Measurements from ENCODE around the gene BRIP1. TPM values are rescaled to one million over a fixed set of nuclear protein-coding genes. Genes with fewer than 3 reads are reported as not detected.

Gene BRIP1
- polyA plus RNA-seq, 1 donor: 6.4 TPM

DNA sequence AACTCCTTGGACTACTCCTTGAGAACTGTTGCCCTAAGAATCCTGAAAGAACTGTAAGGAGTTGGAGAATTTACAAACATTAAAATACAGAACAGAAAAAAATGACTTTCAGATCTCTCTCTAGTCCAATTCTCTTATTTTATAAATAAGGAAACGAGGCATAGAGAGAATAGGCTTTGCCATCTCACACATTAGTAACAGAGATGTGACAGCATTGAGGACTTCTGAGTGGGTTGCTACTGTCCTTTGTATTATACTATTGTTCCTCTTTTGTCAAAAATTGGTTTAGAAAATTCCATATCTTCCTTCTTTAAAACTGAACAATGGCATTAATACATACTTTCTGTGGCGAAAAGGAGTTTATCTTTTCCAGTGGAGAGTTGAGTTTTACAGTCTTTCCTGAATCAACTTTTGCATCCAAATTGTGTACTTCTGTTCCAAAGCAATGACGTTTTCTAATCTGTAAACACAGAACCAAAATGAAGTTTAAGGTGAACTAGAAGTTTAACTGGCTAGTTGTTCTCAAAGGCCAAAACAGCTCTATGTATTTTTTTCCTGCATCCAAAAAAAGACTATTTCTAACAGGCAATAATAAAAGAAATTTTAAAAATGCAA, 16.5 kb downstream of the BRIP1 start:
- 100% methylated on average over 1 of the region's 3 CpGs for WGBS (ENCODE audit: insufficient coverage, low lambda C conversion rate)
- no peak for DNase-seq
- H3K4me3 ChIP-seq (ENCODE audit: low read length): no peak overlapping the region
- no peaks in the 10 kb centered on the region for H3K4me1 ChIP-seq (ENCODE audit: control insufficient read depth, insufficient read depth, low read length)
- no peaks in the 10 kb centered on the region for H3K27me3 ChIP-seq (ENCODE audit: control insufficient read depth, insufficient read depth, low read length)
- no peaks in the 10 kb centered on the region for H3K36me3 ChIP-seq (ENCODE audit: control insufficient read depth, insufficient read depth, low read length)
- no peaks in the 10 kb centered on the region for H3K9me3 ChIP-seq (ENCODE audit: control insufficient read depth, low read depth, low read length)
- no peak overlapping the region for H3K27ac ChIP-seq (ENCODE audit: low read length)

GRCh38 chr17:61846088-61846487, 17.2 kb downstream of the BRIP1 start:
- H3K36me3 ChIP-seq (ENCODE audit: control insufficient read depth, insufficient read depth, low read length): no peaks in the 10 kb centered on the region
- DNase-seq: no peak
- no peaks in the 10 kb centered on the region for H3K27me3 ChIP-seq (ENCODE audit: control insufficient read depth, insufficient read depth, low read length)
- H3K4me3 ChIP-seq (ENCODE audit: low read length): no peak overlapping the region
- H3K4me1 ChIP-seq (ENCODE audit: control insufficient read depth, insufficient read depth, low read length): no peaks in the 10 kb centered on the region
- H3K9me3 ChIP-seq (ENCODE audit: control insufficient read depth, low read depth, low read length): no peaks in the 10 kb centered on the region
- WGBS (ENCODE audit: insufficient coverage, low lambda C conversion rate): 100% methylated on average over 5 of the region's 8 CpGs
- no peak overlapping the region for H3K27ac ChIP-seq (ENCODE audit: low read length)

DNA sequence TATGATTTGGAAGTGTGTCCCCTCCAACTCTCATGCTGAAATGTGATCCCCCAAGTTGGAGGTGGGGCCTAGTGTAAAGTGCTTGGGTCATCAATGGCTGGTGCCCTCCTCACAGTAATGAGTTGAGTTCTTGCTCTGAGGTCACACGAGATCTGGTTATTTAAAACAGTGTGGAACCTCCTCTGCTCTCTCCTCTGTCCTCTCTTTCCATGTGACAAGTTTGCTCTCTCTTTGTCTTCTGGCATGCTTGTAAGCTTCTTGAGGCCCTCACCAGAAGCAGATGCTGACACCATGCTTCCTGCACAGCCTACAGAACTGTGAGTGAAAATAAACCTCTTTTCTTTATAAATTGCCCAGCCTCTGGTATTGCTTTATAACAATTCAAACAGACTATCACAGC, 19.9 kb downstream of the BRIP1 start:
- H3K27me3 ChIP-seq (ENCODE audit: control insufficient read depth, insufficient read depth, low read length): no peaks in the 10 kb centered on the region

GRCh38 chr17:61842899-61843298, 20.4 kb downstream of the BRIP1 start:
- Histone ChIP-seq H3K4me1 (ENCODE audit: control insufficient read depth, insufficient read depth, low read length) (no peaks in the 10 kb centered on the region), H3K27me3 (ENCODE audit: control insufficient read depth, insufficient read depth, low read length) (no peaks in the 10 kb centered on the region), H3K27ac (ENCODE audit: low read length) (no peak overlapping the region), H3K4me3 (ENCODE audit: low read length) (no peak overlapping the region), H3K9me3 (ENCODE audit: control insufficient read depth, low read depth, low read length) (no peaks in the 10 kb centered on the region), H3K36me3 (ENCODE audit: control insufficient read depth, insufficient read depth, low read length) (no peaks in the 10 kb centered on the region)
- WGBS (ENCODE audit: insufficient coverage, low lambda C conversion rate): 100% methylated on average over 1 of the region's 1 CpG
- no peak for DNase-seq

More for the DNA sequence above, 19.9 kb downstream of the BRIP1 start:
- Histone ChIP-seq H3K4me1 (ENCODE audit: control insufficient read depth, insufficient read depth, low read length) (no peaks in the 10 kb centered on the region), H3K36me3 (ENCODE audit: control insufficient read depth, insufficient read depth, low read length) (no peaks in the 10 kb centered on the region), H3K4me3 (ENCODE audit: low read length) (no peak overlapping the region), H3K9me3 (ENCODE audit: control insufficient read depth, low read depth, low read length) (no peaks in the 10 kb centered on the region), H3K27ac (ENCODE audit: low read length) (no peak overlapping the region)
- DNase-seq: no peak
- no CpG with 5 or more reads among the region's 1 CpG for WGBS (ENCODE audit: insufficient coverage, low lambda C conversion rate)

- Histone ChIP-seq H3K9me3 (ENCODE audit: control insufficient read depth, low read depth, low read length) (no peaks in the 10 kb centered on the region), H3K27ac (ENCODE audit: low read length) (no peak overlapping the region), H3K27me3 (ENCODE audit: control insufficient read depth, insufficient read depth, low read length) (no peaks in the 10 kb centered on the region), H3K4me1 (ENCODE audit: control insufficient read depth, insufficient read depth, low read length) (no peaks in the 10 kb centered on the region), H3K4me3 (ENCODE audit: low read length) (no peak overlapping the region), H3K36me3 (ENCODE audit: control insufficient read depth, insufficient read depth, low read length) (no peaks in the 10 kb centered on the region)
- DNase-seq: no peak
- WGBS (ENCODE audit: insufficient coverage, low lambda C conversion rate): 80% methylated on average over 1 of the region's 1 CpG
Measured at GRCh38 chr17:61839300-61839786, 24.0 kb downstream of the BRIP1 start.

- peak; percentile 23 to 34 for DNase-seq
- H3K9me3 ChIP-seq (ENCODE audit: control insufficient read depth, low read depth, low read length): no peaks in the 10 kb centered on the region
- H3K4me1 ChIP-seq (ENCODE audit: control insufficient read depth, insufficient read depth, low read length): no peaks in the 10 kb centered on the region
- H3K27me3 ChIP-seq (ENCODE audit: control insufficient read depth, insufficient read depth, low read length): no peaks in the 10 kb centered on the region
- H3K4me3 ChIP-seq (ENCODE audit: low read length): no peak overlapping the region
- H3K27ac ChIP-seq (ENCODE audit: low read length): no peak overlapping the region
- H3K36me3 ChIP-seq (ENCODE audit: control insufficient read depth, insufficient read depth, low read length): no peaks in the 10 kb centered on the region
- WGBS (ENCODE audit: insufficient coverage, low lambda C conversion rate): 29% methylated on average over 4 of the region's 4 CpGs
Measured at GRCh38 chr17:61837175-61838051, 25.9 kb downstream of the BRIP1 start.

- WGBS (ENCODE audit: insufficient coverage, low lambda C conversion rate): 100% methylated on average over 1 of the region's 3 CpGs
- Histone ChIP-seq H3K27ac (ENCODE audit: low read length) (no peak overlapping the region), H3K4me3 (ENCODE audit: low read length) (no peak overlapping the region), H3K27me3 (ENCODE audit: control insufficient read depth, insufficient read depth, low read length) (no peaks in the 10 kb centered on the region), H3K36me3 (ENCODE audit: control insufficient read depth, insufficient read depth, low read length) (no peaks in the 10 kb centered on the region), H3K4me1 (ENCODE audit: control insufficient read depth, insufficient read depth, low read length) (no peaks in the 10 kb centered on the region), H3K9me3 (ENCODE audit: control insufficient read depth, low read depth, low read length) (no peaks in the 10 kb centered on the region)
- no peak for DNase-seq
Measured at GRCh38 chr17:61836266-61837174, 26.8 kb downstream of the BRIP1 start.

DNA sequence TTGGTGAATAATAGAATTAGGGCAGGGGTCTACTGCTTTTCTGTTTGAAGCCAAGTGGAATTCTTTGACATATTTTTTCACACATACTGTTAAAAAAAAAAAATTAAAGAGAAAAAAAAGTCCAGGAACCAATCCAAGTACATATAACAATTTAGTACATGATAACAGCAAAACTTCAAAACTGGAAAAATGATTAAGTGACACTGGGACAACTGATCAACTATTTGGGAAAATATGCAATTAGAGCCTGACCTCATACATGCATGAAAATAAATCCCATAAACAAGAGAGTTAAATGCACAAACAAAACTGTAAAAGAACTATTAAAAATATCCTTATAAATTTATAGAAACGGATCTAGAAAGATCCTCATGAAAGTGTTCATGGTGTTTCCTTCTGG, 27.7 kb downstream of the BRIP1 start:
- H3K27me3 ChIP-seq (ENCODE audit: control insufficient read depth, insufficient read depth, low read length): no peaks in the 10 kb centered on the region
- no peak for DNase-seq
- H3K9me3 ChIP-seq (ENCODE audit: control insufficient read depth, low read depth, low read length): no peaks in the 10 kb centered on the region
- no peaks in the 10 kb centered on the region for H3K4me1 ChIP-seq (ENCODE audit: control insufficient read depth, insufficient read depth, low read length)
- H3K4me3 ChIP-seq (ENCODE audit: low read length): no peak overlapping the region
- WGBS (ENCODE audit: insufficient coverage, low lambda C conversion rate): 93% methylated on average over 1 of the region's 1 CpG
- H3K27ac ChIP-seq (ENCODE audit: low read length): no peak overlapping the region
- no peaks in the 10 kb centered on the region for H3K36me3 ChIP-seq (ENCODE audit: control insufficient read depth, insufficient read depth, low read length)

- Histone ChIP-seq H3K9me3 (ENCODE audit: control insufficient read depth, low read depth, low read length) (no peaks in the 10 kb centered on the region), H3K27ac (ENCODE audit: low read length) (no peak overlapping the region), H3K36me3 (ENCODE audit: control insufficient read depth, insufficient read depth, low read length) (no peaks in the 10 kb centered on the region), H3K4me3 (ENCODE audit: low read length) (no peak overlapping the region), H3K27me3 (ENCODE audit: control insufficient read depth, insufficient read depth, low read length) (no peaks in the 10 kb centered on the region), H3K4me1 (ENCODE audit: control insufficient read depth, insufficient read depth, low read length) (no peaks in the 10 kb centered on the region)
- no CpG with 5 or more reads among the region's 2 CpGs for WGBS (ENCODE audit: insufficient coverage, low lambda C conversion rate)
- no peak for DNase-seq
Measured at GRCh38 chr17:61834610-61835009, 28.7 kb downstream of the BRIP1 start.

DNA sequence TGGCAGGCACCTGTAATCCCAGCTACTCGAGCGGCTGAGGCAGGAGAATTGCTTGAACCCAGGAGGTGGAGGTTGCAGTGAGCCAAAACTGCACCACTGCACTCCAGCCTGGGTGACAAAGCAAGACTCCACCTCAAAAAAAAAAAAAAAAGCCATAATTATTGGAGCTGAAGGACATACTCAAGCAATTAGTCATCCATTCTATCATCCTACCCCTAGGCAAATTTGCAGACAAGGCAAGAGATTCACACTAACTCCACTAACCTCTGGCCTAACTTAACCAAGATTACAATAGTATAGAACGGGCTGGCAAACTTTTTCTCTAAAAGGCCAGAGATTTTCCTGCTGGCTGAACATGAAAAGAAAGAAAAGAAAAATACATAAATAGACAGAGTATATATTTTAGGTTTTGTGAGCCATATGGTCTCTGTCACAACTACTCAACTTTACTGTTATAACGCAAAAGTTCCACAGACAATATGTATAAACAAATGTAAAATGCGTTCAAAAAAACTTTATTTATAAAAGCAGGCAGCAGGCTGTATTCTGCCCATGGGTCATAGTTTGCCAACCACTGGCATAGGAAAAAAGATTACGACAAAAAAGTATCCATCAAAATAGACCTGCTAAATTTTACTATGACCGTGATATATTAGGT, 29.7 kb downstream of the BRIP1 start:
- Histone ChIP-seq H3K4me3 (ENCODE audit: low read length) (no peak overlapping the region), H3K36me3 (ENCODE audit: control insufficient read depth, insufficient read depth, low read length) (no peaks in the 10 kb centered on the region), H3K4me1 (ENCODE audit: control insufficient read depth, insufficient read depth, low read length) (no peaks in the 10 kb centered on the region), H3K27ac (ENCODE audit: low read length) (no peak overlapping the region), H3K9me3 (ENCODE audit: control insufficient read depth, low read depth, low read length) (no peaks in the 10 kb centered on the region), H3K27me3 (ENCODE audit: control insufficient read depth, insufficient read depth, low read length) (no peaks in the 10 kb centered on the region)
- no peak for DNase-seq
- WGBS (ENCODE audit: insufficient coverage, low lambda C conversion rate): 73% methylated on average over 2 of the region's 7 CpGs

Data from large intestine (tissue), 3 donors.